ENCODE results near the gene ZNF580. TPM values are rescaled to one million over a fixed set of nuclear protein-coding genes. Genes with fewer than 3 reads are reported as not detected.

ZNF580 gene
- total RNA-seq, 2 donors from 2014 or later: 22.5 to 23.3 TPM

Other genes with a start within 250 kb of the ZNF580 start
- gene UBE2S, start 233.2 kb upstream of the ZNF580 start, total RNA-seq: 10 to 100 TPM; 20.9 to 33.7 TPM
- not detected for gene SHISA7, start 197.7 kb upstream of the ZNF580 start, total RNA-seq
- gene ISOC2, start 179.4 kb upstream of the ZNF580 start, total RNA-seq: 100 to 1,000 TPM in 1 of 2 donors, 10 to 100 TPM in 1; 63.5 to 115 TPM
- gene C19orf85, start 176.3 kb upstream of the ZNF580 start, total RNA-seq: not detected
- 10 to 100 TPM in 1 of 2 donors, 1 to 10 TPM in 1; 8.0 to 10.3 TPM for gene ZNF628, start 164.4 kb upstream of the ZNF580 start, total RNA-seq
- 1 to 10 TPM; 4.0 to 4.8 TPM for gene NAT14, start 155.8 kb upstream of the ZNF580 start, total RNA-seq
- 1 to 10 TPM; 2.6 to 5.8 TPM for gene SSC5D, start 152.6 kb upstream of the ZNF580 start, total RNA-seq
- gene SBK2, start 103.9 kb upstream of the ZNF580 start, total RNA-seq: not detected
- gene SBK3, start 95.5 kb upstream of the ZNF580 start, total RNA-seq: not detected
- gene ZNF579, start 60.2 kb upstream of the ZNF580 start, total RNA-seq: 1 to 10 TPM; 5.3 to 7.3 TPM
- gene FIZ1, start 41.5 kb upstream of the ZNF580 start, total RNA-seq: 10 to 100 TPM; 14.7 to 15.5 TPM
- 10 to 100 TPM; 26.6 to 36.4 TPM for gene ZNF524, start 40.7 kb upstream of the ZNF580 start, total RNA-seq
- 10 to 100 TPM; 13.0 to 13.6 TPM for gene ZNF865, start 35.4 kb upstream of the ZNF580 start, total RNA-seq
- gene ZNF784, start 16.4 kb upstream of the ZNF580 start, total RNA-seq: 10 to 100 TPM in 1 of 2 donors, 1 to 10 TPM in 1; 8.6 to 11.6 TPM
- 10 to 100 TPM; 15.2 to 18.7 TPM for gene ZNF581, start 2.6 kb downstream of the ZNF580 start, total RNA-seq
- 1 to 10 TPM; 6.2 to 6.7 TPM for gene CCDC106, start 7.2 kb downstream of the ZNF580 start, total RNA-seq
- 100 to 1,000 TPM; 142 to 167 TPM for gene U2AF2, start 14.0 kb downstream of the ZNF580 start, total RNA-seq
- gene EPN1, start 34.2 kb downstream of the ZNF580 start, total RNA-seq: 100 to 1,000 TPM; 235 to 239 TPM
- gene NLRP9, start 97.4 kb downstream of the ZNF580 start, total RNA-seq: not detected
- gene RFPL4A, start 118.1 kb downstream of the ZNF580 start, total RNA-seq: not detected
- not detected for gene RFPL4AL1, start 128.1 kb downstream of the ZNF580 start, total RNA-seq
- under 1 TPM; 0.11 to 0.12 TPM for gene NLRP11, start 191.0 kb downstream of the ZNF580 start, total RNA-seq
- gene NLRP4, start 195.5 kb downstream of the ZNF580 start, total RNA-seq: not detected

Measured in left colon (tissue), 2 donors.